GM23338 (cell line): ENCODE measurements around the gene HTR6. TPM values are rescaled to one million over a fixed set of nuclear protein-coding genes. Genes with fewer than 3 reads are reported as not detected.

Experiments used
- ATAC-seq: fragments of 200-7000 bp; cut with Tn5 transposase; 3 replicates; pipeline ENCODE4 v1.9.1; 2020
- DNase-seq: peaks from one replicate; pipeline ENCODE4 v3.0.0-alpha.2; 2015; ENCODE audit warnings: low spot score
- H2AFZ ChIP-seq: fragments of 200-600 bp; sonication (generic); 2 replicates; pipeline ENCODE4 v1.8.0; 2016; ENCODE audit warnings: antibody characterized with exemption, mild to moderate bottlenecking, moderate library complexity
- H3F3A ChIP-seq: fragments of 200-600 bp; sonication (generic); replicated peaks from 2 replicates; pipeline ENCODE4 v1.8.0; 2017; ENCODE audit warnings: antibody characterized with exemption, mixed run types, low read depth
- H3K27ac ChIP-seq: fragments of 200-600 bp; sonication (generic); 2 replicates; pipeline ENCODE4 v1.6.1; 2016; ENCODE audit warnings: low read depth
- H3K27me3 ChIP-seq: fragments of 200-600 bp; sonication (generic); 2 replicates; pipeline ENCODE4 v1.8.0; 2016; ENCODE audit warnings: mild to moderate bottlenecking, mixed run types, moderate library complexity; ENCODE audit not compliant: insufficient read depth
- H3K36me3 ChIP-seq: fragments of 200-600 bp; sonication (generic); 2 replicates; pipeline ENCODE4 v1.8.0; 2016; ENCODE audit warnings: mild to moderate bottlenecking; ENCODE audit not compliant: insufficient read depth
- H3K4me1 ChIP-seq: fragments of 200-600 bp; sonication (generic); 2 replicates; pipeline ENCODE4 v1.8.0; 2016; ENCODE audit warnings: mild to moderate bottlenecking, moderate library complexity; ENCODE audit not compliant: insufficient read depth
- H3K4me2 ChIP-seq: fragments of 200-600 bp; sonication (generic); 2 replicates; pipeline ENCODE4 v1.7.1; 2017; ENCODE audit warnings: mixed run types
- H3K4me3 ChIP-seq: fragments of 200-600 bp; sonication (generic); 2 replicates; pipeline ENCODE4 v1.6.1; 2016; ENCODE audit warnings: mixed run types
- H3K79me2 ChIP-seq: fragments of 200-600 bp; sonication (generic); replicated peaks from 2 replicates; pipeline ENCODE4 v1.8.0; 2017; ENCODE audit warnings: mild to moderate bottlenecking; ENCODE audit not compliant: insufficient read depth
- H3K9me2 ChIP-seq: fragments of 200-600 bp; sonication (generic); 2 replicates; pipeline ENCODE4 v1.8.0; 2017; ENCODE audit not compliant: insufficient read depth
- H4K20me1 ChIP-seq: fragments of 200-600 bp; sonication (generic); replicated peaks from 2 replicates; pipeline ENCODE4 v1.8.0; 2017; ENCODE audit warnings: mild to moderate bottlenecking; ENCODE audit not compliant: insufficient read depth
- H3K27ac Mint-ChIP-seq: 2 replicates; pipeline ENCODE4 v1.8.0; 2020; ENCODE audit warnings: inconsistent platforms, mild to moderate bottlenecking, moderate library complexity, mixed read lengths
- H3K27me3 Mint-ChIP-seq: 3 replicates; pipeline ENCODE4 v1.8.0; 2022; ENCODE audit warnings: low read depth, mild to moderate bottlenecking, moderate library complexity, mixed read lengths, inconsistent platforms; ENCODE audit not compliant: insufficient read depth, poor library complexity
- H3K36me3 Mint-ChIP-seq: 3 replicates; pipeline ENCODE4 v1.8.0; 2021; ENCODE audit warnings: low read depth, mild to moderate bottlenecking, inconsistent platforms, moderate library complexity, mixed read lengths
- H3K4me1 Mint-ChIP-seq: 3 replicates; pipeline ENCODE4 v1.8.0; 2020; ENCODE audit warnings: mild to moderate bottlenecking, inconsistent platforms, mixed read lengths
- H3K4me3 Mint-ChIP-seq: 3 replicates; pipeline ENCODE4 v1.8.0; 2021; ENCODE audit warnings: moderate library complexity, mild to moderate bottlenecking, inconsistent platforms, mixed read lengths
- H3K9me3 Mint-ChIP-seq: 3 replicates; pipeline ENCODE4 v1.8.0; 2020; ENCODE audit warnings: moderate library complexity, mild to moderate bottlenecking, inconsistent platforms, mixed read lengths
- CREB1 ChIP-seq: fragments of 250-450 bp; sonication (Bioruptor Pico); IDR thresholded peaks from 2 replicates; pipeline ENCODE4 v1.5.0; 2020; ENCODE audit warnings: low read depth, mild to moderate bottlenecking, moderate library complexity
- CTCF ChIP-seq, 2 experiments: fragments of 200-600 bp in 1 of 2; sonication (generic) in 1 of 2; conservative IDR thresholded peaks; 2 replicates each; pipeline versions ENCODE4 v1.5.1 to v1.6.1; 2016 to 2017; ENCODE audit warnings: antibody characterized with exemption in 2 of 2, low read depth in 2 of 2, mild to moderate bottlenecking in 2 of 2, moderate library complexity in 1 of 2
- EZH2 ChIP-seq: fragments of 200-600 bp; sonication (generic); IDR thresholded peaks from one replicate; pipeline ENCODE4 v1.8.0; 2017; ENCODE audit warnings: antibody characterized with exemption, mild to moderate bottlenecking, low read depth; ENCODE audit not compliant: unreplicated experiment
- EZH2phosphoT487 ChIP-seq: fragments of 200-600 bp; sonication (generic); IDR thresholded peaks from one replicate; pipeline ENCODE4 v1.8.1; 2018; ENCODE audit warnings: antibody characterized with exemption; ENCODE audit not compliant: unreplicated experiment
- JUNB ChIP-seq: IDR thresholded peaks from one replicate; pipeline ENCODE4 v1.6.1; 2016; ENCODE audit warnings: antibody characterized with exemption; ENCODE audit not compliant: unreplicated experiment
- NANOG ChIP-seq: IDR thresholded peaks from 2 replicates; pipeline ENCODE4 v1.6.1; 2016; ENCODE audit warnings: antibody characterized with exemption, borderline replicate concordance
- POLR2AphosphoS5 ChIP-seq: IDR thresholded peaks from 2 replicates; pipeline ENCODE4 v1.6.1; 2016; ENCODE audit warnings: antibody characterized with exemption, low read depth
- REST ChIP-seq: IDR thresholded peaks from one replicate; pipeline ENCODE4 v1.6.1; 2018; ENCODE audit warnings: antibody characterized with exemption; ENCODE audit not compliant: unreplicated experiment
- STAT1 ChIP-seq: IDR thresholded peaks from one replicate; pipeline ENCODE4 v1.6.1; 2016; ENCODE audit warnings: antibody characterized with exemption; ENCODE audit not compliant: unreplicated experiment
- ZNF114 ChIP-seq: fragments of 250-450 bp; sonication (Bioruptor Pico); IDR thresholded peaks from 2 replicates; pipeline ENCODE4 v1.5.0; 2020; ENCODE audit warnings: mild to moderate bottlenecking, moderate library complexity
- polyA plus RNA-seq: library from polyadenylated mRNA; unstranded; fragments of >200 nt; fragmentation: Nextera tagmentation; extraction: Ambion mirVana; gene quantifications from 2 replicates; pipeline ENCODE4 v1.2.1, GENCODE V29; 2016
- total RNA-seq: library from RNA; depleted of rRNA; stranded (reverse); fragments of >200 nt; shearing (Covaris generic); gene quantifications from 2 replicates; pipeline ENCODE4 v1.2.3, GENCODE V29; 2014

The HTR6 gene
- total and polyA plus RNA-seq, 2 experiments from 2014 or later: 0.26 to 0.66 TPM

GRCh38 chr1:19712928-19713327 lies 48.3 kb downstream of the HTR6 start:
- Histone ChIP-seq H3K36me3 (no peaks in the 10 kb centered on the region), H3K4me1 (no peaks in the 10 kb centered on the region), H3F3A (no peaks in the 10 kb centered on the region), H3K27ac (no peak overlapping the region), H4K20me1 (no peaks in the 10 kb centered on the region), H3K9me2 (no peaks in the 10 kb centered on the region), H3K27me3 (no peaks in the 10 kb centered on the region), H3K4me3 (no peak overlapping the region), H2AFZ (no peak overlapping the region), H3K4me2 (no peak overlapping the region), H3K79me2 (no peaks in the 10 kb centered on the region)
- Mint-ChIP-seq H3K27ac (no peak overlapping the region), H3K4me1 (peaks cover 10% of the 10 kb centered on the region), H3K36me3 (no peaks in the 10 kb centered on the region), H3K4me3 (no peak overlapping the region), H3K9me3 (no peaks in the 10 kb centered on the region), H3K27me3 (no peaks in the 10 kb centered on the region)
- ATAC-seq: no peak
- no peak for DNase-seq
- TF ChIP-seq CREB1 (CRISPR knock-in tag) (no peak), NANOG (no peak), STAT1 (no peak), ZNF114 (no peak), JUNB (no peak), POLR2AphosphoS5 (no peak), EZH2phosphoT487 (no peak), CTCF (conservative IDR thresholded peaks at IDR 0.05; ENCODE audit: low read depth in 2 of 2) (no peak), REST (no peak), EZH2 (no peak)

GRCh38 chr1:19715334-19716203 lies 50.9 kb downstream of the HTR6 start:
- no peaks in the 10 kb centered on the region for H3K9me2 ChIP-seq
- H3K4me2 ChIP-seq: no peak overlapping the region
- no peaks in the 10 kb centered on the region for H3K79me2 ChIP-seq
- ATAC-seq: peak; percentile 98
- no peak overlapping the region; the same call in 2 of the 3 replicates for H3K4me3 Mint-ChIP-seq
- H3K9me3 Mint-ChIP-seq: no peaks in the 10 kb centered on the region
- peaks cover 3% of the 10 kb centered on the region for H3K4me1 ChIP-seq
- H3K27me3 ChIP-seq: no peaks in the 10 kb centered on the region
- H2AFZ ChIP-seq: no peak overlapping the region
- H3K36me3 Mint-ChIP-seq: no peaks in the 10 kb centered on the region
- no peak overlapping the region for H3K27ac Mint-ChIP-seq
- no peak overlapping the region for H3K27ac ChIP-seq
- no peak overlapping the region for H3K4me3 ChIP-seq
- TF ChIP-seq CTCF (conservative IDR thresholded peaks at IDR 0.05; ENCODE audit: low read depth in 2 of 2): peak; percentile 86 to 95
- no peak for TF ChIP-seq EZH2phosphoT487
- TF ChIP-seq CREB1 (CRISPR knock-in tag): 0 out of 2 replicates have a peak, but pooled peaks have one; percentile 17
- H3K4me1 Mint-ChIP-seq: peaks cover 13% of the 10 kb centered on the region
- H4K20me1 ChIP-seq: no peaks in the 10 kb centered on the region
- no peaks in the 10 kb centered on the region for H3F3A ChIP-seq
- peak; percentile 99 for DNase-seq
- H3K27me3 Mint-ChIP-seq: peaks cover 2% of the 10 kb centered on the region
- no peaks in the 10 kb centered on the region for H3K36me3 ChIP-seq
